ENCODE data around the gene SLC35A3.

SLC35A3 gene

GRCh38 chr1:100027212-100027611 lies 57.4 kb downstream of the SLC35A3 start:
- no peak overlapping the region for H3K4me3 ChIP-seq (ENCODE audit: severe bottlenecking)
- ATAC-seq (ENCODE audit: low read depth) (no peak), DNase-seq (ENCODE audit: low spot score) (no peak)
- H3K36me3 ChIP-seq (ENCODE audit: low read depth) = peaks cover 12% of the 10 kb centered on the region; the same call in 1 of the 2 replicates
- no peak for TF ChIP-seq CTCF (IDR thresholded peaks at IDR 0.05; ENCODE audit: poor library complexity, severe bottlenecking)
- H3K9me3 ChIP-seq (ENCODE audit: severe bottlenecking) = no peaks in the 10 kb centered on the region
- no peaks in the 10 kb centered on the region for H3K27me3 ChIP-seq (ENCODE audit: insufficient read depth, poor library complexity, severe bottlenecking)
- no peaks in the 10 kb centered on the region for H3K4me1 ChIP-seq (ENCODE audit: insufficient read depth, poor library complexity, severe bottlenecking)
- no peak overlapping the region for H3K27ac ChIP-seq (ENCODE audit: poor library complexity, severe bottlenecking)

- H3K27me3 ChIP-seq (ENCODE audit: insufficient read depth, poor library complexity, severe bottlenecking) = no peaks in the 10 kb centered on the region
- no peak for DNase-seq (ENCODE audit: low spot score)
- no peaks in the 10 kb centered on the region for H3K9me3 ChIP-seq (ENCODE audit: severe bottlenecking)
- no peaks in the 10 kb centered on the region for H3K4me1 ChIP-seq (ENCODE audit: insufficient read depth, poor library complexity, severe bottlenecking)
- H3K27ac ChIP-seq (ENCODE audit: poor library complexity, severe bottlenecking) = no peak overlapping the region
- no peak overlapping the region for H3K4me3 ChIP-seq (ENCODE audit: severe bottlenecking)
- H3K36me3 ChIP-seq (ENCODE audit: low read depth) = peaks cover 5% of the 10 kb centered on the region; the same call in 1 of the 2 replicates
- no peak for TF ChIP-seq CTCF (IDR thresholded peaks at IDR 0.05; ENCODE audit: poor library complexity, severe bottlenecking)
- no peak for ATAC-seq (ENCODE audit: low read depth)
These were observed 59.0 kb downstream of the SLC35A3 start for GRCh38 chr1:100028765-100029164.

GRCh38 chr1:100034470-100034869 lies 64.7 kb downstream of the SLC35A3 start:
- Histone ChIP-seq H3K4me3 (ENCODE audit: severe bottlenecking) (no peak overlapping the region), H3K27ac (ENCODE audit: poor library complexity, severe bottlenecking) (no peak overlapping the region), H3K27me3 (ENCODE audit: insufficient read depth, poor library complexity, severe bottlenecking) (no peaks in the 10 kb centered on the region), H3K4me1 (ENCODE audit: insufficient read depth, poor library complexity, severe bottlenecking) (peaks cover 7% of the 10 kb centered on the region), H3K36me3 (ENCODE audit: low read depth) (peaks cover 5% of the 10 kb centered on the region; the same call in 1 of the 2 replicates), H3K9me3 (ENCODE audit: severe bottlenecking) (no peaks in the 10 kb centered on the region)
- TF ChIP-seq CTCF (IDR thresholded peaks at IDR 0.05; ENCODE audit: poor library complexity, severe bottlenecking) = peak; percentile 38
- DNase-seq (ENCODE audit: low spot score) (no peak), ATAC-seq (ENCODE audit: low read depth) (no peak)

- ATAC-seq (ENCODE audit: low read depth) (no peak), DNase-seq (ENCODE audit: low spot score) (no peak)
- H3K27ac ChIP-seq (ENCODE audit: poor library complexity, severe bottlenecking) = no peak overlapping the region
- no peaks in the 10 kb centered on the region for H3K27me3 ChIP-seq (ENCODE audit: insufficient read depth, poor library complexity, severe bottlenecking)
- H3K9me3 ChIP-seq (ENCODE audit: severe bottlenecking) = no peaks in the 10 kb centered on the region
- H3K4me3 ChIP-seq (ENCODE audit: severe bottlenecking) = no peak overlapping the region
- no peak for TF ChIP-seq CTCF (IDR thresholded peaks at IDR 0.05; ENCODE audit: poor library complexity, severe bottlenecking)
- H3K36me3 ChIP-seq (ENCODE audit: low read depth) = peaks cover 11% of the 10 kb centered on the region; the same call in 1 of the 2 replicates
- H3K4me1 ChIP-seq (ENCODE audit: insufficient read depth, poor library complexity, severe bottlenecking) = peaks cover 13% of the 10 kb centered on the region
These were observed 65.4 kb downstream of the SLC35A3 start for GRCh38 chr1:100035214-100035613.

All from RWPE2 (cell line).